ENCODE results near the gene GSE1. TPM values are rescaled to one million over a fixed set of nuclear protein-coding genes. Genes with fewer than 3 reads are reported as not detected.

GSE1 gene
- total RNA-seq, 1 experiment from 2014 or later = 90.2 TPM

DNA sequence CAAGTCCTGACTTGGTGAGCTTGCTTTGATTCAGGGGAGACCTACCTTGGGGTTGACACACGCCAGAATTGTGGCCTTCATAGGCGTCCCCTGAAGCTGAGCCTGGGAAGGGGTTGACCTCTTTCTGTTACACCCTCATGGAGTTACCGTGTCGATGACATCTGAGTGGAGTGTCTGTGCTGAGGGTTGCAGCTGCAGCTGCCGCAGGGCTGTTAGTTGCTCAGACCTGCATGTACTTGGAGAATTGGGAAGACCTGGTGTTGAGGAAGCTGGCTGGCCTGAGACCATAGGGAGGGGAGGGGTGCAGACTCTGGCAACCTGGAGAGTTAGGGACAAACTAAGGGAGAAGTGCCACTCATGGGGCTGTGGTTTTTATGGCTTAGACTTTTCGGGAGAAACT is 9.6 kb downstream of the GSE1 start:
- ChIA-PET RAD21 (ENCODE audit: low non-redundant PET in 1 of 2, low total read pairs in 2 of 2, uncharacterized antibody in 2 of 2, unreplicated experiment in 2 of 2) (no interaction called here), POLR2A (no interaction called here), CTCF (no interaction called here)
- Histone ChIP-seq H3K4me2 (ENCODE audit: low read length) (no peak overlapping the region), H3K9me3 (ENCODE audit: control insufficient read depth in 1 of 2, insufficient read depth in 1 of 2, low read depth in 1 of 2, low read length in 2 of 2) (no peaks in the 10 kb centered on the region), H3K27ac (ENCODE audit: low read depth, low read length) (no peak overlapping the region), H3K4me3 (replicated peaks in 1 of 2; ENCODE audit: low read depth in 1 of 2, low read length in 2 of 2) (no peak overlapping the region), H2AFZ (ENCODE audit: low read depth, low read length, poor library complexity, severe bottlenecking) (no peak overlapping the region), H3K79me2 (ENCODE audit: insufficient read depth, low read length) (peaks cover 97% of the 10 kb centered on the region), H3K27me3 (ENCODE audit: insufficient read depth, low read length) (no peaks in the 10 kb centered on the region), H4K20me1 (ENCODE audit: insufficient read depth) (no peaks in the 10 kb centered on the region), H3K9ac (ENCODE audit: low read length) (no peak overlapping the region), H3K4me1 (ENCODE audit: control insufficient read depth in 1 of 2, insufficient read depth in 2 of 2, low read length in 2 of 2) (peaks cover 0 to 8% of the 10 kb centered on the region in 2 experiments; a peak in 2 of 4 replicates), H3K9me2 (ENCODE audit: insufficient read depth) (no peaks in the 10 kb centered on the region), H3K36me3 (ENCODE audit: control insufficient read depth in 1 of 2, insufficient read depth in 2 of 2, low read length in 2 of 2) (no peaks in the 10 kb centered on the region)
- ATAC-seq = no peak
- TF ChIP-seq SIN3A (IDR thresholded peaks at IDR 0.05; ENCODE audit: low read depth) (no peak), CEBPB (IDR thresholded peaks at IDR 0.05; ENCODE audit: low read depth) (no peak), SP1 (IDR thresholded peaks at IDR 0.05; ENCODE audit: low read depth) (no peak), ZFX (IDR thresholded peaks at IDR 0.05) (no peak), TCF7L2 (IDR thresholded peaks at IDR 0.05; ENCODE audit: borderline replicate concordance, extremely low read depth, insufficient read depth, insufficient read length) (no peak), POLR2A (IDR thresholded peaks at IDR 0.05; ENCODE audit: borderline replicate concordance, extremely low read depth, insufficient read depth, insufficient read length) (no peak), SRF (IDR thresholded peaks at IDR 0.05; ENCODE audit: low read depth) (no peak), RAD21 (IDR thresholded peaks at IDR 0.05; ENCODE audit: low read depth) (no peak)
- TF ChIP-seq, protein P1, sequence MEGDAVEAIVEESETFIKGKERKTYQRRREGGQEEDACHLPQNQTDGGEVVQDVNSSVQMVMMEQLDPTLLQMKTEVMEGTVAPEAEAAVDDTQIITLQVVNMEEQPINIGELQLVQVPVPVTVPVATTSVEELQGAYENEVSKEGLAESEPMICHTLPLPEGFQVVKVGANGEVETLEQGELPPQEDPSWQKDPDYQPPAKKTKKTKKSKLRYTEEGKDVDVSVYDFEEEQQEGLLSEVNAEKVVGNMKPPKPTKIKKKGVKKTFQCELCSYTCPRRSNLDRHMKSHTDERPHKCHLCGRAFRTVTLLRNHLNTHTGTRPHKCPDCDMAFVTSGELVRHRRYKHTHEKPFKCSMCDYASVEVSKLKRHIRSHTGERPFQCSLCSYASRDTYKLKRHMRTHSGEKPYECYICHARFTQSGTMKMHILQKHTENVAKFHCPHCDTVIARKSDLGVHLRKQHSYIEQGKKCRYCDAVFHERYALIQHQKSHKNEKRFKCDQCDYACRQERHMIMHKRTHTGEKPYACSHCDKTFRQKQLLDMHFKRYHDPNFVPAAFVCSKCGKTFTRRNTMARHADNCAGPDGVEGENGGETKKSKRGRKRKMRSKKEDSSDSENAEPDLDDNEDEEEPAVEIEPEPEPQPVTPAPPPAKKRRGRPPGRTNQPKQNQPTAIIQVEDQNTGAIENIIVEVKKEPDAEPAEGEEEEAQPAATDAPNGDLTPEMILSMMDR (IDR thresholded peaks at IDR 0.05 in 2 of 3, conservative IDR thresholded peaks at IDR 0.05 in 1 of 3; ENCODE audit: borderline replicate concordance in 1 of 3, insufficient read depth in 1 of 3, low read depth in 2 of 3, low read length in 2 of 3) = no peak
- TF ChIP-seq, protein P2, sequence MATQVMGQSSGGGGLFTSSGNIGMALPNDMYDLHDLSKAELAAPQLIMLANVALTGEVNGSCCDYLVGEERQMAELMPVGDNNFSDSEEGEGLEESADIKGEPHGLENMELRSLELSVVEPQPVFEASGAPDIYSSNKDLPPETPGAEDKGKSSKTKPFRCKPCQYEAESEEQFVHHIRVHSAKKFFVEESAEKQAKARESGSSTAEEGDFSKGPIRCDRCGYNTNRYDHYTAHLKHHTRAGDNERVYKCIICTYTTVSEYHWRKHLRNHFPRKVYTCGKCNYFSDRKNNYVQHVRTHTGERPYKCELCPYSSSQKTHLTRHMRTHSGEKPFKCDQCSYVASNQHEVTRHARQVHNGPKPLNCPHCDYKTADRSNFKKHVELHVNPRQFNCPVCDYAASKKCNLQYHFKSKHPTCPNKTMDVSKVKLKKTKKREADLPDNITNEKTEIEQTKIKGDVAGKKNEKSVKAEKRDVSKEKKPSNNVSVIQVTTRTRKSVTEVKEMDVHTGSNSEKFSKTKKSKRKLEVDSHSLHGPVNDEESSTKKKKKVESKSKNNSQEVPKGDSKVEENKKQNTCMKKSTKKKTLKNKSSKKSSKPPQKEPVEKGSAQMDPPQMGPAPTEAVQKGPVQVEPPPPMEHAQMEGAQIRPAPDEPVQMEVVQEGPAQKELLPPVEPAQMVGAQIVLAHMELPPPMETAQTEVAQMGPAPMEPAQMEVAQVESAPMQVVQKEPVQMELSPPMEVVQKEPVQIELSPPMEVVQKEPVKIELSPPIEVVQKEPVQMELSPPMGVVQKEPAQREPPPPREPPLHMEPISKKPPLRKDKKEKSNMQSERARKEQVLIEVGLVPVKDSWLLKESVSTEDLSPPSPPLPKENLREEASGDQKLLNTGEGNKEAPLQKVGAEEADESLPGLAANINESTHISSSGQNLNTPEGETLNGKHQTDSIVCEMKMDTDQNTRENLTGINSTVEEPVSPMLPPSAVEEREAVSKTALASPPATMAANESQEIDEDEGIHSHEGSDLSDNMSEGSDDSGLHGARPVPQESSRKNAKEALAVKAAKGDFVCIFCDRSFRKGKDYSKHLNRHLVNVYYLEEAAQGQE (IDR thresholded peaks at IDR 0.05; ENCODE audit: low read depth) = no peak
- TF ChIP-seq, protein P3, sequence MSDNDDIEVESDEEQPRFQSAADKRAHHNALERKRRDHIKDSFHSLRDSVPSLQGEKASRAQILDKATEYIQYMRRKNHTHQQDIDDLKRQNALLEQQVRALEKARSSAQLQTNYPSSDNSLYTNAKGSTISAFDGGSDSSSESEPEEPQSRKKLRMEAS (IDR thresholded peaks at IDR 0.05) = no peak
- no peak for DNase-seq (ENCODE audit: low read depth, low spot score)
- intact Hi-C loops (cut with micrococcal nuclease) = no loop called here
- BruUV-seq (replicated peaks) = no TSS peak
